ENCODE results near the gene RTL10. TPM values are rescaled to one million over a fixed set of nuclear protein-coding genes. Genes with fewer than 3 reads are reported as not detected.

RTL10 gene
- total RNA-seq, 1 donor from 2014 or later: 13.0 TPM

DNA sequence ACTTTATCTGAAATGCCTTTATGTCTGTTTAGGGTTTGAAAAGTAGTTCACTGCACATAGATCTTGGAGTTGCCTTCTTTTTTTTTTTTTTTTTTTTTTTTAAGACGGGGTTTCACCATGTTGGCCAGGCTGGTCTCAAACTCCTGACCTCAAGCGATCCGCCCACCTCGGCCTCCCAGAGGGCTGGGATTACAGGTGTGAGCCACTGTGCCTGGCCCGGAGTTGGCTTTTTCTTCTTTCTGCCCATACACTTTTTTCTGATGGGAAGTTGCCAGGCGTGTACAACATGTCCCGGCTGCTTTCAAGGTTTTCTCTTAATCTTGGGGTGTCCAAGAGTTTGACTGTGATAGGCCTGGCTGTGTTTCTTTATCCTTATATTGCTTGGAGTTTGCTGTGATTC, 12.9 kb upstream of the RTL10 start:
- DNase-seq (ENCODE audit: low spot score in 2 of 2) (no peak), FAIRE-seq (no peak)

DNA sequence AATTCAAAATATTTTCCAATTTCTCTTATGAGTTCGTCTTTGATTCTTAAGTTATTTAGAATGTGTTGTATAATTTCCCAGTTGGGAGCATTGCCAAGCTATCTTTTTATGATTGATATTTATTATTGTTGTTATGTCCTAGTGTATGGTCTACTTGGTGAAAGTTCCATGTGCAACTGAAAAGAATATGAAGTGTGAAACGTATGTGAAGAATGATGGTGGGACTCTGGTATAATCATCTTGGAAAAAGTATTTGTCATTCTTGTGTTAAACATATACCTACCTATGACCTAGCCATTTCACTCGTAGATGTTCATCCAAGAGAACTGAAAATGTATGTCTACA, 12.0 kb upstream of the RTL10 start:
- DNase-seq (ENCODE audit: low spot score in 2 of 2) (no peak), FAIRE-seq (no peak)

DNA sequence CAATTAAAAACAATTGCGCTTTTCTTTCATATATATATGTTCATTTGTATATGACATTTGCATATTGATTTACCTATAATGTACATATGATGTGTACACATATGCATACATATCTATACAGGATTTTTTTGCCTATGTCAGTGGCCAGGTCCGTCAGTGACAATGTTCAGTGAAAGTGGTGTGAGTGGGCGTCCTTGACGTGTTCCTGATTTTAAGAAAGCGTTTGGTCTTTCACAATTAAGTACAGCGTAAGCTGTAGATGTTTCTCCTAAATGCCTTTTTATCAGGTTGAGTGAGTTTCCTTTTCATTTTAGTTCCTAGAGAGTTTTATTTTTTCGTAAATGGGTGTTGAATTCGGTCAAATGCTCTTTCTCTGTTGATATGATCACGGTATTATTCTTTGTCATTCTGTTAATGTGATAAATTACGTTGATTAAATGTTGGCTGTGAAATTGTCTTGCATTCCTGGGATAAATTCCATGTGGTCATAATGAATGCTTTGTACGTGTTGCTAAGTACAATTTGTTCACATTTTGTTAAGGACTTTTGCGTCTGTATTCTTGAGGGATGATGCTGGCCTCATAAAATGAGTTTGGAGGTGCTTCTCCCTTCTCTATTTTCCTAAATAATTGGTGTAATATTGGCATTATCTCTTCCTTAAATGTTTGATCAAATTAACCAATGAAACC, 10.6 kb upstream of the RTL10 start:
- DNase-seq (ENCODE audit: low spot score in 2 of 2) (no peak), FAIRE-seq (no peak)

DNA sequence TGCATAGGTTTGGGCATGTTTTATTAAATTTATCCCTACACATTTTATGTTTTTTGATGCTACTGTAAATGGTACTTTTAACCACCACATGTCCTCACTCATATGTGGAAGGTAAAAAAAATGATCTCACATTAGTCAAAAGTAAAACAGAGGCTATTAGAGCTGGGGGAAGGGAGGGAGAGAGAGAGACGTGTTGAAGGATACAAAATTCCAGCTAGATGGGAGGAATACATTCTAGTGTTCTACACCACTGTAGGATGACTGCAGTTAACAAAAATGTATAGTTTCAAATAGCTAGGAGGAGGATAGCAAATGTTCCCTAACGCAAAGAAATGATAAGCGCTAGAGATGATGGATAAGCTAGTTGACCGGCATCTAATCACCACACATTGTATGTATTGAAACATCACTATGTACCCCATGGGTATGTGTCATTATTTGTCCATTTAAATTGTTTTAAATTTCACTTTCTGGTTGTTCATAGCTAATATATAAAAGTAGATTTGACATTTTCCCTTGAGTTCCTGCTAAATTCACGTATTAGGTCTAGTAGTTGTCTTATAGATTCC, 9.9 kb upstream of the RTL10 start:
- no peak for DNase-seq (ENCODE audit: low spot score in 2 of 2)
- no peak for FAIRE-seq

DNA sequence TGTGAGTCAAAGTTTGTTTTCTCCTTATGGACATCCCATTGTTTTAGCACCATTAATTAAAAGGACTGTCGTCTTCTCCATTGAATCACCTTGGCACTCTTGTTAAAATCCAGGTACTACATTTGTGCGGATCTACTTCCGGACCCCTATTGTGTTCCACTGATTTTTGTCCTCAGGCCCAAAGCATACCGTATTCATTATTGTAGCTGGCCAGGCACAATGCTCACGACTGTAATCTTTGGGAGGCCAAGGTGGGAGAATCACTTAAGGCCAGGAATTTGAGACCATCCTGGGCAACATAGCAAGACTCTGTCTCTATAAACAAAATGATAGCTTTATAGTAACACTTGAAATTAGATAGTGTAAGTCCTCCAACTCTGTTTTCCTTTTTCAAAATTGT, 8.9 kb upstream of the RTL10 start:
- no peak for DNase-seq (ENCODE audit: low spot score in 2 of 2)
- FAIRE-seq: no peak

DNA sequence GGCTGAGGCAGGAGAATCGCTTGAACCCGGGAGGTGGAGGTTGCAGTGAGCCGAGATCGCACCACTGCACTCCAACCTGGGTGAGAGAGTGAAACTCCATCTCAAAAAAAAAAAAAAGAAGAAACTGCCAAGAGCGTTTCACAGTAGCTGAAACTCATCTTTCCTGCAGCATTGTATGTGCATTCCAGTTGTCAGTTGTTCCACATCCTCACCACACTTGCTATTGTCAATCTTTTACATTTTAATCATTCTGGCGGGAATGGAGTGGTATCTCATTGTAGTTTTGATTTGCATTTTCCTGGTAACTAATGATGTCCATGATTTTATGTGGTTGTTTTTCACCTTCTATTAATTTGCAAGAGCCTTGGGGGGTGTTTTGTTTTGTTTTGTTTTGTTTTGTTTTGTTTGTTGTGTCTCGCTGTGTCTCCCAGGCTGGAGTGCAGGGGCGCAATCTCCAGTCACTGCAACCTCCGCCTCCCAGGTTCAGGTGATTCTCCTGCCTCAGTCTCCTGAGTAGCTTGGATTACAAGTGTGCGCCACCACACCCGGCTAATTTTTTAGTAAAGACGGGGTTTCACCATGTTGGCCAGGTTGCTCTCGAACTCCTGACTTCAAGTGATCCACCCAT, 8.1 kb upstream of the RTL10 start:
- FAIRE-seq (no peak), DNase-seq (ENCODE audit: low spot score in 2 of 2) (no peak)

DNA sequence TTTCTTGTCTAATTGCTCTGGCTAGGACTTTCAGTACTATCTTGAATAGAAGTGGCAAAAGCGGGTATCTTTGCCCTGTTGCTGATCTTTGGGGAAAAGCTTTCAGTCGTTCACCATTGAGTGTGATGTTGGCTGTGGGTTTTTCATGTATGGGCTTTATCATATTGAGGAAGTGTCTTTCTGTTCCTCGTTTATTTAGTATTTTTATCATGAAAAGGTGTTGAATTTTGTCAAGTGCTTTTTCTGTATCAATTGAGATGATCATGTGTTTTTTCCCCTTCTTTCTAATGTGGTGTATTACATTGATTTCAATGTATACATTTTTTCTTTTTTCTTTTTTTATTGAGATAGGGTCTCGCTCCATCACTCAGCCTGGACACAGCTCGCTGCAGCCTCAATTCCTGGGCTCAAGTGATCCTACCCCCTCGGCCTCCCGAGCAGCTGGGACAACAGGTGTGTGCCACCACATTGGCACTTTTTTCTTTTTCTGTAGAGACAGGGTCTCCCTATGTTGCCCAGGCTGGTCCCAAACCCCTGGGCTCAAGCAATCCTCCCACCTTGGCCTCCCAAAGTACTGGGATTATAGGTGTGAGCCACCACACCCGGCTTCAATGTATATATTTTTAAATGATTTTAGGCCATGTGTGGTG, 5.3 kb upstream of the RTL10 start:
- no peak for DNase-seq (ENCODE audit: low spot score in 2 of 2)
- FAIRE-seq: no peak

DNA sequence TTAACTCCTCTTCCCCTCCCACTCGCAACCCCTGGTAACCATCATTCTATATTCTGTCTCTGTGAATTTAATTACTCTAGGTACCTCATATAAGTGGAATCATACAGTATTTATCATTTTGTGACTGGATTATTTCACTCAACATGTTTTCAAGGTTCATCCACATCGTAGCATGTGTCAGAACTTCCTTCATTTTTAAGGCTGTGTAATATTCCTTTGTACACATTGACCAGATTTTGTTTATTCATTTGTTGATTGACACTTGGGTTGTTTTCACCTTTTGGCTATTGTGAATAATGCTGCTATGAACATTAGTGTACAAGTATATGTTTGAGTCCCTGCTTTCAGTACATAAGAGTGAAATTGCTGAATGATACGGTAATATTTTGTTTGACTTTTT, 2.7 kb upstream of the RTL10 start:
- DNase-seq (ENCODE audit: low spot score in 2 of 2) (no peak), FAIRE-seq (no peak)

DNA sequence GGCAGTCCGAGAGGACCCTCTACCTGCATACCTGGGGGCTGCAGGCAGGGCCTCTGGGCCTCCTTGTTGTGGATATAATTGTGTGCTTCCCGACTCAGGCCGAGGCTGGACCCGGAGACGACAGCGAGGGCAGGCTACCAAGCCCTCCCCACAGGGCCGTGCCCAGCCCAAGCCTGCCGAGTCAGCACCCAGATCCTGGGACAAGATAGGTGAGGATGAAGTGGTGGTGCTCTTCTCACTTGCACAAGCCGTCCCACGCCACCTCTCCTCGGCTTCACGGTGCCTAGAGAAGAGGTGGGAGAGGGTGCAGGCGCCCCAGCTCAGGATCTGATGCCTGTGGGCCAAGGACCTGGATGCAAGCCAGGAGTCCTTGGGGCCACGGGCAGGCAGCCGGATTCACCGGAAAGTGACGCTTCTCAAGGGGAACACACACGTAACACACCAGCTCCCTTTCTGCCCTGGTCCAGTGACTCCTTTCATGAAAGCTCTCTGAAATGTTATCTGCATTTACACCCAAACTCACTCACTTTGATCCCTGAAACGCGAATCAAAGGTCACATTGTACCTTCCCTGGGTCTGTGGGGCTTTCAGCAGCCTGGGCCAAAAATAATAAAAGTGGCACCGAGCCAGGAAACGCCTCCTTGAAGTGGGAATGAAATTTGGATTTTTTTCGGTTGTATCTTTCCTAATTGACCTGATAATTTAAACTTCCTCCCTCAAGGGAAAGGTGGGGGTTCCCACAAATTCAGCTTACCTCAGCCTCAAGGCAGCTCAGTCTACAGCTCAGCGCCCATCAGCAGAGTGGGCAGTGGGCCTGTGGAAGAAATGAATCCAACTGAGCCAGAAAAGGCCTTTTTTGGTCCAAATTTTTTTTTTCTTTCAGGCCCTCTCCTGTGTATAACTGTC, 1.1 kb upstream of the RTL10 start:
- no peak for FAIRE-seq
- DNase-seq (ENCODE audit: low spot score in 2 of 2): no peak

DNA sequence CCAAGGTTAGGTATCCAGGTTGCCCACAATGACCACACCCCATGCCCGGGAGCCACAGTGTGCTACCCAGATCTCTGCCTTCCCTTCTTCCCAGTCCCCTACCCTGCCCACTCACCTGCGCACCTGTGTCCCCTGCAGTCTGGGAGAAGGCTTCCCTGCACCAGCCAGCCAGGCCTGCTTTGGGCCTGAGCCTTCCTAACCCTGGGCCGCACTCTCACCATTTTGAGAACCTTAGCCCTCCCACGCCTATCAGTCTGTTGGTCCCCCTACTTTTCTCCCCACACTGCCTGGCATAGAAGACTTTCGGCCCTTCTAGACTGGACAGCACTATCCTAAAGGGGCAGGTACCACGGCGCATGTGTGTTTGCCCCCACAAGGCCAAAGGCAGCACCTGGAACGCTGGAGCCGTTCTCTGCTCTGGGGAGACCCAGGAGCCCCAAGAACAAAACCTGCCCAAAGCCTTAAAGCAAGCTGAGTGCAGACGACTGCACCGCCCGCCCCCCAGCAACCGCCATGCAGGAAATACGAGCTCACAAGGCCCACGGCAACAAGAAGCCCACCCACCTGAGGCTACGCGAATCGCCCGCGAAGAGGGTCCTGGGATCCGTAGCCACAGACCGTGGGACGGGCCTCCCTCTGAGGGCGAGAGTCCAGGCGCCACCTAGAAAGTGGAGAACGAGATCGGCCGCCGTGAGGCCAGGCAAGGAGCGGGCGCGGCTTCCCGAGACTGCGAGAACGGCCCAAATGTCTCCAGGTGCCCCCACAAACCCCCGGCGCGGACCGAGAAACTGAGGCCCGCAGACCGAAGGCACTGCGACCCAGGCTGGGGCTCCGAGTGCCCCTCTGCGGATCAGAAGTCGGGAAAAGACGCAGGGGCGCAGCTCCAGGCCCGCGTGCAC, 546 bp downstream of the RTL10 start:
- DNase-seq (ENCODE audit: low spot score in 2 of 2) (no peak), FAIRE-seq (no peak)

DNA sequence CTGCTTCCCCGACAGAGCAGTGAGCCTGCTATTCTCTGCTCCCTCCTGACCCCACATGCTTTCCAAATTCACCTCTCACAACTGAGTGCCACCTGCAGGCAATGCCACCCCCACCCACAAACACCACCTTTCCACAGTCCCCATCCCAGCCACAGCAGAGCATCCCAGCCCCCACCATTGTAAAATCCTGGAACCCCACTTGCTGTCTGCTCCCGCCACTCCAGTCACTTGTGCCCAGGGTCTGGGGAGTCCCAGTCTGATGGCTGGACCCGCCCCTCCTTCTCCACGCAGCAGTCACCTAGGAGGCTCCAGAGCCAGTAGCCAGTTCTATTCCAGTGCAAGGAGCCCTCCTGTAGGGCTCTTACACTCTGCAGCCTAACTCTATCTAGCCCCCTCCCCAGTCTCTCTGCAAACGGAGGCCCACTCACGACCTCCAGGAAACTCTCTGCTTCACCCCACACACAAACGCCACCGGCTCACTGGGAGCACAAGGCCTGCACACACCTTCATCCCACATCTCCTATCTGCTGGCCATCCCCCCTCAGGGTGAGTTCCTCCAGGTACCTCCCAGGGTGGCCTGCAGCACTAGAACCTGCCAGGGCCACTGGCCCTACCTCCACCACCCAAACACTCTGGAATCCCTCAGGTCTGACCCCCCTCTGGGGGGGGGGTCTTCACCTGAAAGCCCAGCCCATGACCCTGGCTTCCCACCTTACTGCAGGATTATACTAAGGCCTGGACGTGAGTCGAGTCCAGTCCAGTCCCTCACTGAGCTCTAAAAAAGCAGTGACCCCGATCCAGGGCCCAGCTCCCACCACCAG, 1.4 kb downstream of the RTL10 start:
- DNase-seq (ENCODE audit: low spot score in 2 of 2) (no peak), FAIRE-seq (no peak)

DNA sequence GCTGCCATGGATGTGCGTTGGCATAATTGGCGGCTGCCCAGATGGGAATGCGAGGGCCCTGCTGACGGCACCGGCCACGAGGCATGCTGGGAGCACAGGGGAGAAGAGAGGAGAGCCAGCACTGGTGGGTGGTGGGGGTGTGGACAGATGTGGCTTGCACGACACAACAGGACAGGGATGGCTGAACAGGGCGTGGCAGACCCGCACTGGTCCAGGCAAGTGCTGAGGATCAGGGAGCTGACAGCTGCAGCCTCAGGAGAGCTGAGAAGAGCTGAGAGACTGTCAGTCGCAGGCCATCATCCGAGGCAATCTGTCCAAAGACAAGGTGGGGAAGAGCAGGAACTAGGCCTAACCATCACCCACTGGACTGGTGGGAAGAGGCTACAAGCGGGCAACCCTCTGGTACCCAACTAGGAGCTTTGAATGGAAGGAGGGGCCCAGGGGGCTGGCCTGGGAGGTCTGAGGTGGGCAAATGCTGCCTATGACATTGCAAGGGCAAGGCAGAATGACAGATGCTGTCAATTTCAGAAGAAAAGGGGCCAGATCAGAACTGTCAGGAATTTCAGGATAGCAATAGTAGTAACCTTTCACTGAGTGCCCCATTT, 2.4 kb downstream of the RTL10 start:
- no peak for FAIRE-seq
- no peak for DNase-seq (ENCODE audit: low spot score in 2 of 2)

DNA sequence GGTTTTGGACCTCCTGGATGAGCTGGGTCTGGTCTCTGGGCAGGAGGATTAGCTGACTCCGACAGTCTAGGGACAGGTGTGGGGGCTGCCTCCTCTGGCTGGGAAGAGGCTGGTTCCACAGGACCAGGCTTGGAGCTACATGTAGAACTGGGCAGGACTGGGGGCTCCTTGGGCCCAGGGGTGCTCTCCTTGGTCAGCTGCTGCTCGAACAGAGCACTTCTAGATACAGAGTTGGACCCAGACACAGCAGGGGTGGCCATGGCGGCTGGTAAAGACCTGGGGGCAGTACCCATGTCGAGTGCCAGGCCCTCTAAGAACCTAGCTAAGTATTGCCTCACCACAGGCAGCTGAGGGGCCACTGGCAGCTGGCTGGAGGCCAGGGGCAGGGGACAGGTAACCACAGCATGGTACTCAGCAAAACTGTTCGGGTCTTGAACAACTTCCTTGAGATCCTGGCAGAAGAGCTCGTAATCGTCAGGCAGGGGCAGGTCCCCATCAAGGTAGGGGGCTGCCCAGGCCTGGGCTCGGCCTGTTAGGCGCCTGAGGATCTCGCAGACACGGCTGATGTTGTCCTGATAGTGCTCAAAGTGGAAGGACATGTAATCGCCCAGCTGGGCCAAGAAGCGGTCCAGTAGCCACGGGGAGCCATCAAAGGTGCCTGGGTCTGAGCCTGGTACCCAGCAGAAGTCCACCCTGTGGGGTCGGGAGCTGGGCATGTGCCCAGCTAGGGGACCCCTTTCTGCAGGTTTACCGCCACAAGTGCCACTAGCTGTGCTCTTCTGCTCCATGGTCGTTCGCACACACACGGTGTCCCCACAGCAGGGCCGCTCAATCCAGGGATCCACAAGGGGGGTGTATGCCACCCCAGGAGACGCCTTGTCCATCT, 3.1 kb downstream of the RTL10 start:
- no peak for DNase-seq (ENCODE audit: low spot score in 2 of 2)
- FAIRE-seq: no peak

DNA sequence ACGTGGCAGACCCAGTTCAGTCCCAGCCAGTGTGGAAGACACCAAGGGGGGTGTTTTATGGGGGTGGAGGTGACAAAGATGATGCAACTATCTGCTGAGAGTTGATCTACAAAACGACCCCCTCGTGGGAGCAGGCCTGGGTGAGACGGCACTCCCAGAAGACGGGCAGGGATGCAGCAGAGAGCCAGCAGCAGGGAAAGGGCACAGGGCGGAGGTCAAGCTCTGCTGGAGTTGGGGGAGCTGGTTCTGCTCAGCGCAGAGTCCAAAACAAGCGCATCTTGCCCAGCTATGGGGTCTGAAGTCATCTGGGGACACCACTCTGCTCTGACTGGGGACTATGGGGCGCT, 3.9 kb downstream of the RTL10 start:
- DNase-seq (ENCODE audit: low spot score in 2 of 2) (no peak), FAIRE-seq (no peak)

DNA sequence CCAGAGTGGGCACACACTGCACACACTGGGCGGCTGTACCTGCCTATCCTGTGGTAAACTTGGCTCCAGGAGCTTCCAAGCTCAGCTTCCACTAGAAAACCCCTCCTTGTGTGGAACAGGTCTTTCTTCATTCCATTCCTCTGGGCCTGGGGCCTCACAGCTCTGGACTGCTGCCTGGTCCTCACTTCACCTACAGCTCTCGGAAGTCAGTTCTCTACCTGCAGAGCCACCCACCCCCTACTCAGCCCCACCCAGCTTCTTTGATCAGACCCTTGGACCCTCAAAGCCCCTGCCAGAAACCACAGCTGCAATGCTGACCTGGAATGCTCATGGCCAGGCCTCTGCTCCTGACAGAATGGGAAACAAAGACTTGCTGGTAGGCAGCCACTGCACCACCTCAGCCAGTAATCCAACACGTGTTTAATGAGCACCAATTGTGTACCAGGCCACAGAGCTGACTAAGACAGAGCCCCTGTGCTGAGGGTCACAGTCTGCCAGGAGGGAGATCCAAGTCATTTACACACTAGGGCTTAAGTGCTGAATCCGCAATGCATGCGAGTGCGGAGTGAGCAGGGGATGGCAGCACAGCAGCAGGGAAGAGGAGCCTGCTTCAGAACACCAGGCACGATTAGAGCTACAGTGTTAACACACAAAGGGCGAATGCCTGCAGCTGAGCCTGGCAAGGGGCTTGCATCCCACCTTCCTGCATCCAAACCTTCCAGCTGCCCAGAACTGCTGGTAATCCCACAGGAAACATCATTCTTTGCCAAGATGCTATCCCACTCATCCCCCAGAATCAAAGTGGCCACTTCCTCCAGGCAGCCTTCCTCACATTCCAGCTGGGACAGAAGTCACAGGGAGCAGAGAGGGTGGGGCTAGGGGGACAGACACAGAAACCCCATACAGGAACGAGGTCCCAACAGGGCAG, 4.6 kb downstream of the RTL10 start:
- FAIRE-seq: no peak
- no peak for DNase-seq (ENCODE audit: low spot score in 2 of 2)

Measured in frontal cortex (tissue), 4 donors.